GM06990 (cell line): ENCODE results near the gene ZNF467.

Source experiments
- DNase-seq: peaks from one replicate; pipeline ENCODE4 v3.0.0-alpha.2; 2011; ENCODE audit not compliant: insufficient read length; ENCODE audit errors: extremely low read depth
- H3K27me3 ChIP-seq: replicated peaks from 2 replicates; pipeline ENCODE4 v1.6.0; 2011; ENCODE audit warnings: low read length; ENCODE audit not compliant: control insufficient read depth, insufficient read depth
- H3K36me3 ChIP-seq: 2 replicates; pipeline ENCODE4 v1.5.1; 2011; ENCODE audit warnings: low read length; ENCODE audit not compliant: control insufficient read depth, insufficient read depth
- H3K4me3 ChIP-seq: replicated peaks from 2 replicates; pipeline ENCODE4 v1.5.1; 2011; ENCODE audit warnings: low read depth, mild to moderate bottlenecking, control low read depth, low read length
- CTCF ChIP-seq: IDR thresholded peaks from 2 replicates; pipeline ENCODE4 v1.5.1; 2011; ENCODE audit warnings: low read length, control low read depth, mild to moderate bottlenecking, inconsistent platforms; ENCODE audit not compliant: insufficient read depth, poor library complexity, severe bottlenecking

ZNF467 gene

DNA sequence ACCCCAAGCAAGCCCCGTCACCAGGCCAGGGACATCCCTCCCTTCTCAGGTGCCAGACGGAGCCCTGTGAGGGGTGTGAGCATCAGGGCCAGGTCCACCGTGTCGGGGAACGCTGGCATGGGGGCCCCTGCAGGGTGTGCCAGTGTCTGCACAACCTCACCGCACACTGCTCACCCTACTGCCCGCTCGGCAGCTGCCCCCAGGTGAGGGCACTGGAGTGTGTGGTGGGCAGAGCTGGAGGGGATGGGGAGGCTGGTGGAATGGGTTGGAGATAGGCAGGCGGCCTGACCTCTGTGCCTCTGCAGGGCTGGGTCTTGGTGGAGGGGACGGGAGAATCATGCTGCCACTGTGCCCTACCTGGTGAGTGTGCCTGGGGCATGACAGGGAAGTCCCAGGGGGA lies 19.9 kb upstream of the ZNF467 start:
- no peak for DNase-seq
- no peak for TF ChIP-seq CTCF
- no peaks in the 10 kb centered on the region; the same call in none of the 2 replicates for H3K27me3 ChIP-seq
- no peak overlapping the region for H3K4me3 ChIP-seq
- no peaks in the 10 kb centered on the region for H3K36me3 ChIP-seq

DNA sequence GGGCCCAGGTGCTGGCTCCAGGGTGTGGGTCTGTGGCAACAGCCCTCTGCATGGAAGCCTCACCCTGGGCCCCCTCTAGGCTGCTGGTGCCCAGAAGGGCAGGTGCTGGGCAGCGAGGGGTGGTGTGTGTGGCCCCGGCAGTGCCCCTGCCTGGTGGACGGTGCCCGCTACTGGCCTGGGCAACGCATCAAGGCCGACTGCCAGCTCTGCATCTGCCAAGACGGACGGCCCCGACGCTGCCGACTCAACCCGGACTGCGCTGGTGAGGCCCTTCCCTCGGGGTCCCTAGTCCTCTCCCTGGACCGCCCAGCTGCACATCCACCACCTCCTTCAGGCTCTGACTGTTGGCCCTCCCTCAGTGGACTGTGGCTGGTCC lies 18.8 kb upstream of the ZNF467 start:
- Histone ChIP-seq H3K27me3 (no peaks in the 10 kb centered on the region; the same call in none of the 2 replicates), H3K4me3 (no peak overlapping the region), H3K36me3 (no peaks in the 10 kb centered on the region)
- DNase-seq, result no peak
- TF ChIP-seq CTCF, result no peak

- Histone ChIP-seq H3K4me3 (no peak overlapping the region), H3K36me3 (no peaks in the 10 kb centered on the region), H3K27me3 (no peaks in the 10 kb centered on the region; the same call in none of the 2 replicates)
- DNase-seq, result no peak
- TF ChIP-seq CTCF, result no peak
These were observed 18.2 kb upstream of the ZNF467 start for GRCh38 chr7:149791411-149792219.

DNA sequence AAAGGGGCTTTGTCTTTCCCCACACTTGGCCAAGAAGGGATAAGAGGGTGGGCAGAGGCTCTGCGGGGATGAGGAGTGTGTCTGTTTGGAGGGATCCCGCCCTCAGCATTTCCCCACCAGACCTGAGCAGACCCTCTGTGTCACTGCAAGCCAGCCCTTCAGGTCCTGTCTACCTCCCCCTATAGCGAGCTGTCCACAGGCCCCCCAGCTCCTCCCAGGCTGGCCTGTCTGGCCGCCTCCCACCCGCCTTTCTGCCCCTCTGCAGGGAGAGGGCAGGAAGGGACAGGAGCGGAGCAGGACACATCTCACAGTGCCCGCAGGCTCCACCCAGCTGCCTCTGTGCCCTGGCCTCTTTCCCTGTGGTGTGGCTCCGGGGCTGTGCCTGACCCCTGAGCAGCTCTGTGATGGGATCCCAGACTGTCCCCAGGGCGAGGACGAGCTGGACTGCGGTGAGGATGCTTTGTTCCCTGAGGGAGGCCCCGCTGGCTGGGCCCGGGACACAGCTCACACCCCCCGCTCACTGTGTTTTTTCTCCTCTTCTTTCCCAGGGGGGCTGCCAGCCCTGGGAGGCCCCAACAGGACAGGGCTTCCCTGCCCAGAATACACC lies 17.5 kb upstream of the ZNF467 start:
- TF ChIP-seq CTCF, result no peak
- H3K4me3 ChIP-seq, result no peak overlapping the region
- H3K36me3 ChIP-seq, result no peaks in the 10 kb centered on the region
- no peak for DNase-seq
- H3K27me3 ChIP-seq, result no peaks in the 10 kb centered on the region; the same call in none of the 2 replicates

DNA sequence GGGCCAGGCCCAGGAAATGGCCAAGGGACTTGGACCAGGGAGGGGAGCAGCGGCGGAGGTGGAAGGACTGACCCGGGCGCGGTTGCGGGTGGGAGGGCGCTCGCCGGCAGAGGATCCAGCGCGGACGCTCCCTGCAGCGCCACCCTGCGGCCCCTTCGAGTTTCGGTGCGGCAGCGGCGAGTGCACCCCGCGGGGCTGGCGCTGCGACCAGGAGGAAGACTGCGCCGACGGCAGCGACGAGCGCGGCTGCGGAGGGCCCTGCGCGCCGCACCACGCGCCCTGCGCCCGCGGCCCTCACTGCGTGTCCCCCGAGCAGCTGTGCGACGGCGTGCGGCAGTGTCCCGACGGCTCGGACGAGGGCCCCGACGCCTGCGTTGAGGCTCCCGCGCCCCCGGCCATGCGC lies 16.8 kb upstream of the ZNF467 start:
- Histone ChIP-seq H3K27me3 (no peaks in the 10 kb centered on the region; the same call in none of the 2 replicates), H3K4me3 (no peak overlapping the region), H3K36me3 (no peaks in the 10 kb centered on the region)
- peak; percentile 32 for TF ChIP-seq CTCF
- DNase-seq, result no peak
